ENCODE data around the gene FBLN5.

DNA sequence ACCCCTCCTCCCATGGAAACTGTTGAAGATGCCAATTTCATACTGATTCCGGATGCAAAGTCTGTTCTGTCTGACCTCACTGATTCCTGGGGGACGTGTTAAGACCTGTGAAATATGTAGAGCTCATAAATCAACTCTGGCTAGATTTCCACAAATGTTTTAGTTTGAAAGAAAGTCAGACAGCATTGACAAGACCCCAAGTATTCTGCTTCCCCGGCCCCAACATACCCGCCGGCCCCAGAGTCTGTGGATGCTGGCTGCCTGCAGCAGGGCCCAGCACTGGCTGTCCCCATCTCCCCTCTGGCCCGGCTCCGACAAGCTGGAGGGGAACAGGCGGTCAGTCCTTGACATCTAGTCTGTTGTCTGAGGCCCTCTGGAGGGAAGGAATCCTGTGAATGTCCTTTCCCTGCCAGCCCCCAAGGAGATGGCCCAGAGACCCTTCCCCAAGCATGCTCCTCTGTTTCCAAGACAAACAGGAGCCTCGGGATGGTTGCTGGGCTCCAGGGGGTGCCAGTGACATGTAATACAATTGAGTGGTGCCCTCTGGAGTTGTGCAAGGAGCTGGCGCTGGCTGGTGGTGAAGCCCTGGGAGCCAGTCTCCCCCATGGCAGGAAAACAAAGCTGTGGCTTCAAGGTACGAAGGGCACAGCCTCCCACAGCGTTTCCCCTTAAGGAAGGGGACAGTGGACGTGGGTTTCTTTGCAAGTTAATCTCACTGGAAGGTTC is 22.3 kb downstream of the FBLN5 start:
- TF ChIP-seq, protein P1, sequence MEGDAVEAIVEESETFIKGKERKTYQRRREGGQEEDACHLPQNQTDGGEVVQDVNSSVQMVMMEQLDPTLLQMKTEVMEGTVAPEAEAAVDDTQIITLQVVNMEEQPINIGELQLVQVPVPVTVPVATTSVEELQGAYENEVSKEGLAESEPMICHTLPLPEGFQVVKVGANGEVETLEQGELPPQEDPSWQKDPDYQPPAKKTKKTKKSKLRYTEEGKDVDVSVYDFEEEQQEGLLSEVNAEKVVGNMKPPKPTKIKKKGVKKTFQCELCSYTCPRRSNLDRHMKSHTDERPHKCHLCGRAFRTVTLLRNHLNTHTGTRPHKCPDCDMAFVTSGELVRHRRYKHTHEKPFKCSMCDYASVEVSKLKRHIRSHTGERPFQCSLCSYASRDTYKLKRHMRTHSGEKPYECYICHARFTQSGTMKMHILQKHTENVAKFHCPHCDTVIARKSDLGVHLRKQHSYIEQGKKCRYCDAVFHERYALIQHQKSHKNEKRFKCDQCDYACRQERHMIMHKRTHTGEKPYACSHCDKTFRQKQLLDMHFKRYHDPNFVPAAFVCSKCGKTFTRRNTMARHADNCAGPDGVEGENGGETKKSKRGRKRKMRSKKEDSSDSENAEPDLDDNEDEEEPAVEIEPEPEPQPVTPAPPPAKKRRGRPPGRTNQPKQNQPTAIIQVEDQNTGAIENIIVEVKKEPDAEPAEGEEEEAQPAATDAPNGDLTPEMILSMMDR (IDR thresholded peaks at IDR 0.05), result no peak
- TF ChIP-seq POLR2AphosphoS5 (IDR thresholded peaks at IDR 0.05), result no peak
- TF ChIP-seq POLR2A (IDR thresholded peaks at IDR 0.05), result no peak
- no peak for TF ChIP-seq EP300 (IDR thresholded peaks at IDR 0.05)

Data from sigmoid colon (tissue), 4 donors.